Esophagus squamous epithelium (tissue), 5 donors: ENCODE data around the gene LMF1. TPM values are rescaled to one million over a fixed set of nuclear protein-coding genes. Genes with fewer than 3 reads are reported as not detected.

Experiments
- DNase-seq: peaks from one replicate; lab custom pipeline; 2025; lab: John Stamatoyannopoulos, UW
- H3K27ac ChIP-seq, 4 donors: fragments of 200-600 bp; sonication (generic); one replicate each; pipeline ENCODE4 v1.5.1; 2016 to 2019; ENCODE audit warnings: mild to moderate bottlenecking in 1 of 4
- H3K27me3 ChIP-seq, 4 donors: fragments of 200-600 bp; sonication (generic); 1 replicate in 3 of 4; 2 replicates in 1 of 4; pipeline versions ENCODE4 v1.5.1 to v1.6.0; 2017 to 2021; ENCODE audit warnings: antibody characterized with exemption in 1 of 4
- H3K36me3 ChIP-seq, 3 donors: fragments of 200-600 bp; sonication (generic); one replicate each; pipeline ENCODE4 v1.5.1; 2016 to 2019
- H3K4me1 ChIP-seq, 3 donors: fragments of 200-600 bp; sonication (generic); one replicate each; pipeline ENCODE4 v1.5.1; 2017 to 2019
- H3K4me3 ChIP-seq, 4 donors: fragments of 200-600 bp; sonication (generic); 1 replicate in 3 of 4; 2 replicates in 1 of 4; pipeline ENCODE4 v1.5.1; 2016 to 2019; ENCODE audit warnings: mild to moderate bottlenecking in 2 of 4, moderate library complexity in 1 of 4
- H3K9me3 ChIP-seq, 3 donors: fragments of 200-600 bp; sonication (generic); one replicate each; pipeline ENCODE4 v1.5.1; 2016 to 2019
- CTCF ChIP-seq, 6 experiments: fragments of 450-650 bp in 4 of 6; fragments of 200-600 bp in 2 of 6; sonication (generic) in 2 of 6; IDR thresholded peaks; one replicate each; pipeline ENCODE4 v1.5.1; 2016 to 2019; ENCODE audit warnings: antibody characterized with exemption in 6 of 6, mild to moderate bottlenecking in 4 of 6, moderate library complexity in 4 of 6
- POLR2A ChIP-seq, 4 donors: fragments of 450-650 bp; IDR thresholded peaks; one replicate each; pipeline ENCODE4 v1.6.1; 2017; ENCODE audit warnings: antibody characterized with exemption in 4 of 4, mild to moderate bottlenecking in 4 of 4, moderate library complexity in 3 of 4
- WGBS, 2 donors: methylation state at CpG; one replicate each; pipeline ENCODE4 v1.1.5; 2018; 5-methylcytosine and 5-hydroxymethylcytosine counted together
- intact Hi-C: fragments of 100-400 bp; cut with DNase I; formaldehyde crosslinking; loops from one replicate; pipeline ENCODE4 v1.15.0; 2022
- total RNA-seq, 4 donors: library from RNA; depleted of rRNA; stranded (reverse); fragments of >200 nt; gene quantifications; one replicate each; pipeline ENCODE4 v1.1.0, GENCODE V29; 2016
- donor health status: DM: yes; HTN: yes; CAD: no.

LMF1 gene
- total RNA-seq, 4 donors from 2014 or later = 13.3 to 34.4 (median 23.8) TPM

GRCh38 chr16:830871-831570, 139.8 kb downstream of the LMF1 start:
- TF ChIP-seq CTCF (IDR thresholded peaks at IDR 0.05) = no peak
- peaks cover 0 to 11% (median 6%) of the 10 kb centered on the region in 3 donors for H3K9me3 ChIP-seq
- intact Hi-C loops = no loop called here
- no peak overlapping the region for H3K4me3 ChIP-seq
- 38 to 50% methylated on average over 6 to 10 of the region's 24 CpGs for WGBS, 2 donors
- no peaks in the 10 kb centered on the region for H3K4me1 ChIP-seq
- H3K27me3 ChIP-seq = peaks cover 0 to 28% (median 0%) of the 10 kb centered on the region in 4 donors
- DNase-seq = no peak
- H3K27ac ChIP-seq = no peak overlapping the region
- H3K36me3 ChIP-seq = no peaks in the 10 kb centered on the region

- TF ChIP-seq POLR2A (IDR thresholded peaks at IDR 0.05) = no peak
- TF ChIP-seq CTCF (IDR thresholded peaks at IDR 0.05) = no peak
- DNase-seq = no peak
- Histone ChIP-seq H3K27ac (no peak overlapping the region), H3K9me3 (peaks cover 0 to 4% (median 0%) of the 10 kb centered on the region in 3 donors), H3K27me3 (peaks cover 0 to 35% (median 0%) of the 10 kb centered on the region in 4 donors), H3K4me3 (no peak overlapping the region), H3K36me3 (no peaks in the 10 kb centered on the region), H3K4me1 (peaks cover 0 to 6% (median 2%) of the 10 kb centered on the region in 3 donors)
- 86 to 90% methylated on average over 29 to 31 of the region's 43 CpGs for WGBS, 2 donors
- intact Hi-C loops = no loop called here
These were observed 140.5 kb downstream of the LMF1 start for GRCh38 chr16:830107-830870.

- 66 to 100% methylated on average over 1 to 4 of the region's 17 CpGs for WGBS, 2 donors
- no peak overlapping the region for H3K27ac ChIP-seq
- H3K4me3 ChIP-seq = no peak overlapping the region
- intact Hi-C loops = no loop called here
- TF ChIP-seq POLR2A (IDR thresholded peaks at IDR 0.05) (no peak), CTCF (IDR thresholded peaks at IDR 0.05) (no peak)
- DNase-seq = no peak
- peaks cover 0 to 49% (median 0%) of the 10 kb centered on the region in 4 donors for H3K27me3 ChIP-seq
- no peaks in the 10 kb centered on the region for H3K9me3 ChIP-seq
- no peaks in the 10 kb centered on the region for H3K36me3 ChIP-seq
- peaks cover 0 to 13% (median 6%) of the 10 kb centered on the region in 3 donors for H3K4me1 ChIP-seq
These were observed 141.9 kb downstream of the LMF1 start for GRCh38 chr16:828891-829290.

GRCh38 chr16:827513-827912, 143.3 kb downstream of the LMF1 start:
- TF ChIP-seq CTCF (IDR thresholded peaks at IDR 0.05) (no peak), POLR2A (IDR thresholded peaks at IDR 0.05) (no peak)
- intact Hi-C loops = no loop called here
- Histone ChIP-seq H3K27me3 (peaks cover 0 to 58% (median 0%) of the 10 kb centered on the region in 4 donors), H3K36me3 (no peaks in the 10 kb centered on the region), H3K4me1 (peaks cover 0 to 13% (median 6%) of the 10 kb centered on the region in 3 donors), H3K9me3 (no peaks in the 10 kb centered on the region), H3K4me3 (no peak overlapping the region), H3K27ac (no peak overlapping the region)
- 87% methylated on average over 9 of the region's 24 CpGs; no CpG with 5 or more reads in 1 of the 2 donors for WGBS, 2 donors
- DNase-seq = no peak
